HepG2 (cell line): ENCODE results near the gene GTF2A2. TPM values are rescaled to one million over a fixed set of nuclear protein-coding genes. Genes with fewer than 3 reads are reported as not detected.

Experiments used
- ATAC-seq: fragments of 200-7000 bp; cut with Tn5 transposase; 3 replicates; pipeline ENCODE4 v1.9.1; 2020; ENCODE audit warnings: mild to moderate bottlenecking, moderate library complexity
- BruUV-seq: library from RNA; stranded (reverse); fragments of 400-500 nt; replicated peaks from 2 replicates; lab custom pipeline; 2021; lab: Mats Ljungman, UMichigan
- CTCF ChIA-PET: fragments of 300-600 bp; formaldehyde crosslinking; extraction: SDS; loops from one replicate; lab custom pipeline; 2021; ENCODE audit warnings: low total read pairs, inconsistent platforms, low intra/inter-chr PET ratio; lab: Yijun Ruan, JAX
- POLR2A ChIA-PET: fragments of 350-600 bp; sonication (Branson Sonifier 250); formaldehyde crosslinking; loops from one replicate; lab custom pipeline; 2020; ENCODE audit warnings: antibody characterized with exemption, inconsistent platforms; lab: Yijun Ruan, JAX
- DNase-seq: peaks from one replicate; pipeline ENCODE4 v3.0.0-alpha.2; 2015; ENCODE audit warnings: low spot score
- FAIRE-seq: peaks from 3 replicates; lab custom pipeline; 2011; peaks lifted over from hg19 to GRCh38; lab: Jason Lieb, UNC
- H2AFZ ChIP-seq: one replicate; pipeline ENCODE4 v1.6.1; 2011; ENCODE audit warnings: low read length, inconsistent platforms
- H3K27ac ChIP-seq: fragments of 300-600 bp; 3 replicates; pipeline ENCODE4 v1.8.0; 2011; ENCODE audit warnings: mixed run types, mild to moderate bottlenecking, mixed read lengths, low read length, inconsistent platforms; ENCODE audit not compliant: insufficient read depth; ENCODE audit errors: extremely low read length
- H3K27me3 ChIP-seq, 2 experiments: fragments of 200-600 bp in 1 of 2; 2 replicates in 1 of 2; 3 replicates in 1 of 2; pipeline versions ENCODE4 v1.6.0 to v1.8.0; 2011; ENCODE audit warnings: low read length in 2 of 2, mild to moderate bottlenecking in 2 of 2, moderate library complexity in 2 of 2, inconsistent platforms in 1 of 2; ENCODE audit not compliant: insufficient read depth in 2 of 2, control insufficient read depth in 1 of 2
- H3K36me3 ChIP-seq, 2 experiments: fragments of 200-600 bp in 1 of 2; replicated peaks in 1 of 2; 2 replicates in 1 of 2; 3 replicates in 1 of 2; pipeline versions ENCODE4 v1.5.1 to v1.8.0; 2011; ENCODE audit warnings: low read length in 2 of 2, inconsistent platforms in 1 of 2; ENCODE audit not compliant: insufficient read depth in 2 of 2, control insufficient read depth in 1 of 2
- H3K4me1 ChIP-seq: 2 replicates; pipeline ENCODE4 v1.5.1; 2012; ENCODE audit warnings: low read length, inconsistent platforms; ENCODE audit not compliant: insufficient read depth
- H3K4me2 ChIP-seq: 2 replicates; pipeline ENCODE4 v1.6.0; 2011; ENCODE audit warnings: low read depth, low read length, inconsistent platforms
- H3K4me3 ChIP-seq, 3 experiments: fragments of 200-600 bp in 1 of 3; sonication (generic), shearing (Covaris generic) in 1 of 3; replicated peaks in 1 of 3; 2 replicates each; pipeline ENCODE4 v1.5.1; 2011 to 2016; ENCODE audit warnings: low read length in 3 of 3, inconsistent platforms in 2 of 3, low read depth in 2 of 3, mild to moderate bottlenecking in 2 of 3, control low read depth in 1 of 3, mixed read lengths in 1 of 3; ENCODE audit not compliant: insufficient read depth in 1 of 3
- H3K79me2 ChIP-seq: one replicate; pipeline ENCODE4 v1.6.1; 2011; ENCODE audit warnings: low read length, inconsistent platforms; ENCODE audit not compliant: insufficient read depth
- H3K9ac ChIP-seq: 2 replicates; pipeline ENCODE4 v1.6.0; 2011; ENCODE audit warnings: mild to moderate bottlenecking, low read depth, low read length, inconsistent platforms; ENCODE audit not compliant: insufficient read depth
- H3K9me3 ChIP-seq: 2 replicates; pipeline ENCODE4 v1.5.1; 2012; ENCODE audit warnings: mild to moderate bottlenecking, low read length
- H4K20me1 ChIP-seq: 2 replicates; pipeline ENCODE4 v1.6.0; 2011; ENCODE audit warnings: inconsistent platforms, mild to moderate bottlenecking, low read length, moderate library complexity; ENCODE audit not compliant: insufficient read depth
- CTCF ChIP-seq: sonication (generic); formaldehyde crosslinking; IDR thresholded peaks from 2 replicates; pipeline ENCODE4 v1.5.0; 2020; ENCODE audit warnings: mild to moderate bottlenecking, missing genetic modification reagents, moderate library complexity
- HMG20A ChIP-seq: IDR thresholded peaks from 2 replicates; pipeline ENCODE4 v1.6.1; 2016; ENCODE audit warnings: borderline replicate concordance
- KAT2B ChIP-seq: fragments of 150-350 bp; IDR thresholded peaks from 2 replicates; pipeline ENCODE4 v1.6.1; 2014; ENCODE audit warnings: low read depth, low read length, borderline replicate concordance
- NR2F2 ChIP-seq: IDR thresholded peaks from 2 replicates; pipeline ENCODE4 v1.6.1; 2012; ENCODE audit warnings: low read depth, inconsistent platforms, borderline replicate concordance
- STAG1 ChIP-seq: sonication (generic); formaldehyde crosslinking; IDR thresholded peaks from 2 replicates; pipeline ENCODE4 v1.4.0; 2020; ENCODE audit warnings: missing genetic modification reagents
- ZIK1 ChIP-seq: sonication (generic); formaldehyde crosslinking; IDR thresholded peaks from 2 replicates; pipeline ENCODE4 v1.5.0; 2020; ENCODE audit warnings: mild to moderate bottlenecking, low read depth, missing genetic modification reagents, borderline replicate concordance
- ZNF121 ChIP-seq: sonication (generic); formaldehyde crosslinking; IDR thresholded peaks from 2 replicates; pipeline ENCODE4 v1.5.0; 2020; ENCODE audit warnings: mild to moderate bottlenecking, missing genetic modification reagents
- ZNF362 ChIP-seq: sonication (generic); formaldehyde crosslinking; IDR thresholded peaks from 2 replicates; pipeline ENCODE4 v1.4.0; 2020; ENCODE audit warnings: missing genetic modification reagents, mild to moderate bottlenecking, borderline replicate concordance
- WGBS: methylation state at CpG from one replicate; pipeline ENCODE4 v1.1.6; 2017; ENCODE audit warnings: low lambda C conversion rate; 5-methylcytosine and 5-hydroxymethylcytosine counted together
- in situ Hi-C: cut with HindIII; loops from 2 replicates; pipeline ENCODE4 v1.10.0; 2017; ENCODE audit warnings: low pct_unique_long_range_greater_than_20kb; ENCODE audit not compliant: extremely low pct_ligation_motif_present
- intact Hi-C: fragments of 100-400 bp; cut with micrococcal nuclease; formaldehyde crosslinking; loops from one replicate; pipeline ENCODE4 v1.10.0; 2022; ENCODE audit not compliant: unreplicated experiment
- polyA plus RNA-seq, 8 experiments: library from polyadenylated mRNA; depleted of rRNA in 3 of 8; stranded (reverse) in 7 of 8; unstranded in 1 of 8; fragments of >200 nt; fragmentation: Illumina TruSeq in 4 of 8; extraction: Trizol in 4 of 8; gene quantifications; 2 replicates each; pipeline versions ENCODE4 v1.2.1 to v1.2.3, GENCODE V29; 2011 to 2016; ENCODE audit warnings: low read depth in 4 of 8, missing spikeins in 1 of 8, mixed read lengths in 1 of 8; ENCODE audit not compliant: insufficient read depth in 1 of 8
- total RNA-seq, 5 experiments: library from RNA; depleted of rRNA; stranded (reverse); fragments of >200 nt; fragmentation: Illumina TruSeq; extraction: Trizol; gene quantifications; 2 replicates each; pipeline ENCODE4 v1.2.3, GENCODE V29; 2016; ENCODE audit warnings: low read depth in 1 of 5

Gene GTF2A2
- total and polyA plus RNA-seq, 2 of the 13 experiments (the other 11 are each of a cell fraction or from before 2014, with no cell fraction given), result 24.4 to 106 TPM

GRCh38 chr15:59691194-59691805 is 34.0 kb upstream of the GTF2A2 start:
- intact Hi-C loops, result loop anchor here (2.0 kb wide), 1 partner anchor 636 kb away; no protein-coding TSS in a partner anchor
- H3K9ac ChIP-seq, result no peak overlapping the region
- H3K4me2 ChIP-seq, result no peak overlapping the region
- CTCF ChIA-PET, result interaction anchor here (0.9 to 1.9 kb wide), 2 partner anchors 489 to 635 kb away, joined by 4 to 8 read pairs; no protein-coding TSS in a partner anchor
- in situ Hi-C loops, result loop anchor here (25.0 kb wide), 1 partner anchor 771 kb away; no protein-coding TSS in a partner anchor
- POLR2A ChIA-PET, result no interaction called here
- H3K9me3 ChIP-seq, result no peaks in the 10 kb centered on the region
- WGBS, result 0% methylated on average over 1 of the region's 1 CpG
- peaks cover 17% of the 10 kb centered on the region for H4K20me1 ChIP-seq
- no peak overlapping the region for H3K4me3 ChIP-seq
- ATAC-seq, result no peak
- H3K36me3 ChIP-seq, result peaks cover 1 to 3% of the 10 kb centered on the region in 2 experiments; a peak in 3 of 5 replicates
- peaks cover 32% of the 10 kb centered on the region for H3K4me1 ChIP-seq
- TF ChIP-seq HMG20A (CRISPR knock-in tag), result no peak
- TF ChIP-seq ZIK1 (CRISPR knock-in tag), result no peak
- TF ChIP-seq ZNF121 (CRISPR knock-in tag), result no peak
- peak; percentile 36 for TF ChIP-seq CTCF
- 0 out of 2 replicates have a peak, but pooled peaks have one; percentile 33 for TF ChIP-seq ZNF362 (CRISPR knock-in tag)
- peak; percentile 55 for TF ChIP-seq STAG1 (CRISPR knock-in tag)
- no peak for TF ChIP-seq KAT2B
- TF ChIP-seq NR2F2, result no peak
- peak; percentile 28 for DNase-seq
- BruUV-seq, result no TSS peak
- H3K27ac ChIP-seq, result no peak overlapping the region
- no peak overlapping the region for H2AFZ ChIP-seq
- no peaks in the 10 kb centered on the region; a peak in 3 of 5 replicates for H3K27me3 ChIP-seq
- H3K79me2 ChIP-seq, result peaks cover 24% of the 10 kb centered on the region
- FAIRE-seq, result peak; percentile 52
